ENCODE measurements around the gene TBC1D22A. TPM values are rescaled to one million over a fixed set of nuclear protein-coding genes. Genes with fewer than 3 reads are reported as not detected.

The TBC1D22A gene
- total RNA-seq, 4 donors from 2014 or later: 18.8 to 25.2 (median 23.1) TPM

- Histone ChIP-seq H3K4me1 (peaks cover 7 to 14% of the 10 kb centered on the region in 2 donors), H3K36me3 (peaks cover 0 to 7% of the 10 kb centered on the region in 2 donors), H3K9me3 (no peaks in the 10 kb centered on the region), H3K27me3 (no peaks in the 10 kb centered on the region), H3K27ac (no peak overlapping the region), H3K4me3 (no peak overlapping the region)
- TF ChIP-seq CTCF (IDR thresholded peaks at IDR 0.05 in 4 of 5, conservative IDR thresholded peaks at IDR 0.05 in 1 of 5) (no peak), POLR2A (IDR thresholded peaks at IDR 0.05) (no peak)
- in situ Hi-C loops (cut with MboI; ENCODE audit: low sequenced_read_pairs in 4 of 4) (loop anchor here in 1 of 4 donors (25.0 kb wide), 1 partner anchor 226 kb away; no protein-coding TSS in a partner anchor), intact Hi-C loops (cut with DNase I; ENCODE audit: low total_unique reads) (no loop called here)
- DNase-seq (no peak), ATAC-seq (no peak)
These were observed 26.2 kb downstream of the TBC1D22A start for GRCh38 chr22:46788441-46789172.

- Histone ChIP-seq H3K4me3 (no peak overlapping the region), H3K36me3 (peaks cover 0 to 16% of the 10 kb centered on the region in 2 donors), H3K27ac (no peak overlapping the region), H3K9me3 (no peaks in the 10 kb centered on the region), H3K27me3 (no peaks in the 10 kb centered on the region), H3K4me1 (peaks cover 7 to 14% of the 10 kb centered on the region in 2 donors)
- no peak for ATAC-seq
- in situ Hi-C loops (cut with MboI; ENCODE audit: low sequenced_read_pairs in 4 of 4) (loop anchor here in 1 of 4 donors (25.0 kb wide), 1 partner anchor 228 kb away; no protein-coding TSS in a partner anchor), intact Hi-C loops (cut with DNase I; ENCODE audit: low total_unique reads) (no loop called here)
- DNase-seq: no peak
- TF ChIP-seq CTCF (IDR thresholded peaks at IDR 0.05 in 4 of 5, conservative IDR thresholded peaks at IDR 0.05 in 1 of 5) (no peak), POLR2A (IDR thresholded peaks at IDR 0.05) (no peak)
These were observed 27.5 kb downstream of the TBC1D22A start for GRCh38 chr22:46789992-46790391.

- DNase-seq (peak in 1 of 2 donors; percentile 27), ATAC-seq (peak; percentile 72 to 75)
- intact Hi-C loops (cut with DNase I; ENCODE audit: low total_unique reads): no loop called here
- no peaks in the 10 kb centered on the region for H3K9me3 ChIP-seq
- TF ChIP-seq POLR2A (IDR thresholded peaks at IDR 0.05) (no peak), CTCF (IDR thresholded peaks at IDR 0.05 in 4 of 5, conservative IDR thresholded peaks at IDR 0.05 in 1 of 5) (no peak)
- no peaks in the 10 kb centered on the region for H3K27me3 ChIP-seq
- H3K27ac ChIP-seq: peak overlapping the region; percentile 33 to 54 (median 44)
- peaks cover 7 to 14% of the 10 kb centered on the region in 2 donors for H3K4me1 ChIP-seq
- H3K4me3 ChIP-seq: peak overlapping the region in 1 of 4 donors; percentile 10
- in situ Hi-C loops (cut with MboI; ENCODE audit: low sequenced_read_pairs in 4 of 4): loop anchor here in 1 of 4 donors (25.0 kb wide), 1 partner anchor 229 kb away; no protein-coding TSS in a partner anchor
- peaks cover 0 to 16% of the 10 kb centered on the region in 2 donors for H3K36me3 ChIP-seq
These were observed 28.8 kb downstream of the TBC1D22A start for GRCh38 chr22:46791201-46791731.

- Histone ChIP-seq H3K27me3 (no peaks in the 10 kb centered on the region), H3K4me1 (peaks cover 7 to 14% of the 10 kb centered on the region in 2 donors), H3K4me3 (no peak overlapping the region), H3K36me3 (peaks cover 0 to 17% of the 10 kb centered on the region in 2 donors), H3K27ac (peak overlapping the region in 1 of 4 donors; percentile 54), H3K9me3 (no peaks in the 10 kb centered on the region)
- TF ChIP-seq CTCF (IDR thresholded peaks at IDR 0.05 in 4 of 5, conservative IDR thresholded peaks at IDR 0.05 in 1 of 5) (no peak), POLR2A (IDR thresholded peaks at IDR 0.05) (no peak)
- intact Hi-C loops (cut with DNase I; ENCODE audit: low total_unique reads) (no loop called here), in situ Hi-C loops (cut with MboI; ENCODE audit: low sequenced_read_pairs in 4 of 4) (loop anchor here in 1 of 4 donors (25.0 kb wide), 1 partner anchor 230 kb away; no protein-coding TSS in a partner anchor)
- ATAC-seq (no peak), DNase-seq (no peak)
These were observed 29.8 kb downstream of the TBC1D22A start for GRCh38 chr22:46792061-46792796.

Measured in gastrocnemius medialis (tissue), 4 donors.